HFF-Myc (cell line): ENCODE measurements around the gene TECPR1.
A peak's percentile ranks its signal among the peaks of the same experiment; 100 is the strongest.

ENCODE experiments used
- DNase-seq: peaks from one replicate; pipeline ENCODE4 v3.0.0-alpha.2; 2011; ENCODE audit warnings: low read depth; ENCODE audit errors: extremely low read depth
- H3K4me3 ChIP-seq: replicated peaks from 2 replicates; pipeline ENCODE4 v1.5.1; 2011; ENCODE audit warnings: low read depth, mild to moderate bottlenecking, control low read depth, low read length
- TF ChIP-seq, protein P1 (sequence below): IDR thresholded peaks from 2 replicates; pipeline ENCODE4 v1.5.1; 2012; ENCODE audit warnings: mild to moderate bottlenecking, low read depth, low read length, control low read depth; ENCODE audit errors: missing control alignments

The TECPR1 gene

DNA sequence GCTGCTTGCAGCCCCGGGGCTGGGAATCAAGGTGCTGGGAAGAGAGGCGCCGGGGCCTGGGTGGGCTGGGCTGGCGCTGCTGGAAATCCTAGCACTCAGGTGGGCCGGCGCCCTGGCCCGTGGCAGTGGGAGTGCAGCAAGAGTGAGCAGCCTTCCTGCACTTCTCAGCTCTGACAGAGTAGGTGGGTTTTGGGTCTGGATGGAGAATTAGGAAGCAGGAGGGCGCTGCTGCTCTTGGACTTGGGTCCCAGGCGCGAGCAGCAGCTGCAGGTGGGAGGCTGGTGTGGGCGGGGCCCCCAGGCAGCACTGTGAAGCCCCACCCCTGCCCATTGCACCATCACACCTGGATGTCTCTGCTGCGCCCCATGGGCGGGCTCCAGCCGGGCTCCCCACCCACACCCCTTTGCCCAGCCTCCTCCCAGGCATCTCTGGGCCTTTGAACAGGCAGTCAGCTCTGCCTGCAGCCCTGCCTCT, 35.5 kb upstream of the TECPR1 start:
- DNase-seq = no peak
- TF ChIP-seq, protein P1, sequence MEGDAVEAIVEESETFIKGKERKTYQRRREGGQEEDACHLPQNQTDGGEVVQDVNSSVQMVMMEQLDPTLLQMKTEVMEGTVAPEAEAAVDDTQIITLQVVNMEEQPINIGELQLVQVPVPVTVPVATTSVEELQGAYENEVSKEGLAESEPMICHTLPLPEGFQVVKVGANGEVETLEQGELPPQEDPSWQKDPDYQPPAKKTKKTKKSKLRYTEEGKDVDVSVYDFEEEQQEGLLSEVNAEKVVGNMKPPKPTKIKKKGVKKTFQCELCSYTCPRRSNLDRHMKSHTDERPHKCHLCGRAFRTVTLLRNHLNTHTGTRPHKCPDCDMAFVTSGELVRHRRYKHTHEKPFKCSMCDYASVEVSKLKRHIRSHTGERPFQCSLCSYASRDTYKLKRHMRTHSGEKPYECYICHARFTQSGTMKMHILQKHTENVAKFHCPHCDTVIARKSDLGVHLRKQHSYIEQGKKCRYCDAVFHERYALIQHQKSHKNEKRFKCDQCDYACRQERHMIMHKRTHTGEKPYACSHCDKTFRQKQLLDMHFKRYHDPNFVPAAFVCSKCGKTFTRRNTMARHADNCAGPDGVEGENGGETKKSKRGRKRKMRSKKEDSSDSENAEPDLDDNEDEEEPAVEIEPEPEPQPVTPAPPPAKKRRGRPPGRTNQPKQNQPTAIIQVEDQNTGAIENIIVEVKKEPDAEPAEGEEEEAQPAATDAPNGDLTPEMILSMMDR = no peak
- no peak overlapping the region for H3K4me3 ChIP-seq

DNA sequence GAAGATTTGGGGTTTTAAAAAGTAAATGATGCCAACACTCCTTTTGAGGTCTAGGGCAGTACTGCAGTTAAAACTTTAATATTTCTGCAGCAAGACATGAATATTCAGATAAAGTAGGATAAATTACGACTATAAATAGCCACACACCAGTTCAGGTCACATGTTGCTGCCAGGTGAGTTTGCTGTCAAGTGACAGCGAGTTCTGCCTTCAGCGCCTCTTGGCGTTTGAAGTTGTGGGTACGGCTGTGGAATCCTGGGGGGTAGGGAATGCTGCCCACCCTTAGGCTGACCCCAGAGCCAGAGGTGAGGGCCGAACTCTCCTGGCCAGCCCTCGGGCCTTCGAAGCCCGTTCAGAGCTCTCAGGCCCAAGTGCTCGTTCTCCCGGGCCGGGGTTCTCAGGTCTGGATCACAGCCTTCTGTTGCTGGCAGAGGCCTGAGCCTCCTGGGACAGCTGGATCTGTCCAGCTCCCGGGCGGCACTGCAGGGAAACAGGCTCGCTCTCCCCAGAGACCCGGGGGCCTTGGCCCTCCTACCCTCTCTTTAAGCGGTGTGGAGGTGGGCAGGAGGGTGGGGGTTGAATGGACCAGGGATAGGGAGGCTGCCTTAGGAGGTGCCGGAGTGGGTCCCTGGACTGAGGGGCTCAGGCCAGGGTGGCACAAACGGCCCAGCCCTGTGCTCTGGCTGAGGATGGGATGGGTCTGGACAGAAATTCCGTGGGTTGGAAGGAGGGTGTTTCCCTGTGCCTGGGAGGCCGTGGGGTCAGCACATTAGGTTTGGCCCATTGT, 34.9 kb upstream of the TECPR1 start:
- TF ChIP-seq, protein P1 = no peak
- DNase-seq = no peak
- no peak overlapping the region for H3K4me3 ChIP-seq

DNA sequence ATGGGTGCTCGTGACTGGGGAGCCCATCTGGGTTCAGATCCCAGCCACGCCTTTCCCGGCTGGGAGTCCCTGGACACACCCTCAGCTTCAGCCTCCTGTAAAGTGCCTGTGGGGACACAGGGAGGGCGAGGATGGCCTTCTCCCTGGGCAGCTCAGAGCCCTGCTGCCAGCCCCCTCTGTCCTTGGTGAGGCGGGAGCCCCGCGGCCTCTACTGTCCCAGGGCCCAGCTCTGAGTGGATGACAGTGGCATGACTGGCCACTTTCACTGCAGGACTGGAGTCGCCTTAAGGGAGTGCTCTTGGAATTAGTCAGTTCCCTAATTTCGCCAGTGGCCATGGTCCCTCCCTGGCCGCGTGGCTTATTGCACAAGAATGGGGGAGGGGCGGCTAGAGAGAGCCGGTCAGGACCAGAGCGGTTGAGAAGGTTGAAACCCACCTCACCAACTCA, 34.1 kb upstream of the TECPR1 start:
- H3K4me3 ChIP-seq = 0 out of 2 replicates have a peak overlapping the region, but pooled peaks have one; percentile 0
- TF ChIP-seq, protein P1 = no peak
- no peak for DNase-seq

DNA sequence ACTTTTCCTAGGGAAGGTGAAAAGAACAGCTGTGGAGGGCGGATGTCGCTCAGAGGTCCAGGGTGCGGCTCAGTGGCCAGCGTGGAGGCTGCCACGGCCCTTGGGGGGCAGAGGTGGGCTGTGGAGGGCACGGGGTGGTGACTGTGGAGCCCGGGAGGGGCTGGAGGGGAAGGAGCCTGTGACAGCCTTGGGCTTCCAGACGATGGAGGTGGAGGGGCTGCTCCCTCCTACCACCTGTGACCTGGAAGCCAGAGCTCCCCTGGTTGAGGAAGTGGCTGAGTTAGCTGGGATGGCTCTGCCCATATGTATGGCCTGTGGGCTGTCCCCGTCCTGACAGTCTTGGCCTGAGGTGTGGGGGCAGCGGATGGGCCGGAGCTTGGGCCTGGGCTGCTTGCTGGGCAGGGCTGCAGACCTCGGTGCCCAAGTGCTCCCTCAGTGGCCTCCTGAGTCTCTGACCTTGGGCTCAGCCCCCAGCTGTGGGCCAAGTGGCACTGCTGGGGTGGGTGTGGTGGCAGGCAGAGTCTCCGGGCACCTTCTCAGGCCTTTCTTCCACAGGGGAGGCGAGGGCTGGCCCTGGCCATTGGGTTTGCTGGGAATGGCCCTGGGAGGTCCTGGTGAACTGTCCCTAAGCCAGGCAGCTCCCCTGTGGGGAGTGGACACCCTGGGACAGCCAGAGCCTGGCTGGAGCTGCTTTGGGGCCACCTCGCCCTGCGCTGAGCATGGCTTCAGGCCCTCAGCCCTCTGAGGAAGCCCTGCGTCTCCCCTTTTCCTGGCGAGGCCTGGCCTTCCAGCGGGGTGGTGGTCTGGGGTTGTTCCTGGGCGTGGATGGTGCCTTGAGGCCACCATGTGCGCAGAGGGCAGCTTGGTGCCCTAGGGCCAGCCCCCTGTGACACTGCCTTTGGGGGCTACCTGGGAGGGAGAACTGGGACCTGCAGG, 33.4 kb upstream of the TECPR1 start:
- DNase-seq = no peak
- H3K4me3 ChIP-seq = peak overlapping the region; percentile 79
- TF ChIP-seq, protein P1 = no peak

DNA sequence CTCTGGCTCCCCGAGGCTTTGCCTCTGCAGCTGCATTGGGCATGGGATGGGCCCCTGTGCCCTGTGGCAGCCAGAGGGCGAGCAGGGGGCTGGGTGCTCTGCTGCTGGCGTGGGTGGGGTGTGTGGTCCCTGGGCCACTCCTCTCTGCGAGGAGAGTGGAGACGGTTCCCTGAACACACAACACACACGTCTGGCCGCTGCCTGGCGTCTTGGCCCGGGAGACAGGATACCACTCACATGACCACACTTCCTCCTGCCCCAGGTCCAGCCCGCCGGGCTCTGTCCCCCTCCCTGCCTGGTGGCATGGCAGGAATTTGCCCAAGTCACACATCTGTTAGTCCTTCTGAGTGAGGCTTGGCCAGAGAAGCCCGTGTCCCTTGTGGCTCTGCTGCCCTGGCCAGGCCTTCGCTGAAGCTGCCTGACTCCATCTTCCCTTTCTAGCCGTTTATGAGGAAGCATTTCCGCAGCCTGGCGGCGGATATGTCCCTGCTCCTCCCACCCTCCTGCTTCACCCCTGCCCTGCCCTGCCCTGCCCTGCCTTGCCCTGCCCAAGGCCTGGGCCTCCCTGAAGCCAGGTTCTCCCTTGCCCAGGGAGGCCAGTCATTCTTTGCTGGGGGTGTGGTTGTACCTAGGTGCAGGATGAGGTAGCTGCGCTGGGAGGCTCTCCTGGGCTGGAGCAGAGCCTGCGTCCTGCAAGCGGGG, 32.5 kb upstream of the TECPR1 start:
- H3K4me3 ChIP-seq = peak overlapping the region; percentile 79
- DNase-seq = peak; percentile 26

DNA sequence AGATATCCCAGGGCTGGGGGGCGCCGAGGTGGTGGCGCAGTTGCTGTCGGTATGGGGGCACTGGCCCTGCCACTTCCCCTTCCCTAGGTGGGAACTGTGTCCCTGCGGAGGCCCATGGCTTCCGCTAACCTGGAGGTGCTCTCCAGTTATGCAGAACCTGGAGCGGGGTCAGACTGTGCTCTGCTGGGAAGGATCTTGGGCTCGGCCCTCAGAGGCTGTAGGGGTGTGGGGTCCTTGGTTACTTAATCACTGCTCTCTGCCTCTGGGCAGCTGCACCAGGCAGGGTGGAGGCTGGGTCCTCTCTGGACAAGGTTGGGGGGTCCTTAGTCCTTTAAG, 31.8 kb upstream of the TECPR1 start:
- DNase-seq = no peak
- TF ChIP-seq, protein P1 = no peak
- peak overlapping the region; percentile 79 for H3K4me3 ChIP-seq

More for the DNA sequence above, 32.5 kb upstream of the TECPR1 start:
- TF ChIP-seq, protein P1 = no peak
